Stimulated activated naive CD8-positive, alpha-beta T cell treated with anti-CD3 and anti-CD28 coated beads, Interleukin-15, amount 100 ng/mL, for 72 hours (primary cell): ENCODE measurements around the gene PDGFRB.
A peak's percentile ranks its signal among the peaks of the same experiment; 100 is the strongest.

Source experiments
- ATAC-seq: fragments of 150-1000 bp; cut with Tn5 transposase; 2 replicates; pipeline ENCODE4 v1.10.0; 2021; ENCODE audit warnings: mild to moderate bottlenecking, moderate library complexity
- DNase-seq, 2 donors: peaks; one replicate each; pipeline ENCODE4 v3.0.0; 2021 to 2022
- H3K27ac Mint-ChIP-seq, 2 donors: one replicate each; pipeline ENCODE4 v1.8.0; 2022; ENCODE audit warnings: mild to moderate bottlenecking in 2 of 2, mixed read lengths in 2 of 2, moderate library complexity in 2 of 2
- H3K27me3 Mint-ChIP-seq: one replicate; pipeline ENCODE4 v1.8.0; 2022; ENCODE audit warnings: mixed read lengths
- H3K4me1 Mint-ChIP-seq: one replicate; pipeline ENCODE4 v1.8.0; 2022; ENCODE audit warnings: mild to moderate bottlenecking, mixed read lengths
- H3K4me3 Mint-ChIP-seq, 2 donors: one replicate each; pipeline ENCODE4 v1.8.0; 2022; ENCODE audit warnings: mild to moderate bottlenecking in 2 of 2, mixed read lengths in 2 of 2, moderate library complexity in 1 of 2
- H3K9me3 Mint-ChIP-seq, 2 donors: one replicate each; pipeline ENCODE4 v1.8.0; 2022; ENCODE audit warnings: mixed read lengths in 2 of 2

PDGFRB gene

GRCh38 chr5:150112201-150113046, 43.2 kb downstream of the PDGFRB start:
- Mint-ChIP-seq H3K9me3 (no peaks in the 10 kb centered on the region), H3K27ac (no peak overlapping the region), H3K4me3 (no peak overlapping the region), H3K4me1 (no peaks in the 10 kb centered on the region), H3K27me3 (peaks cover 10% of the 10 kb centered on the region)
- ATAC-seq (no peak), DNase-seq (no peak)

- no peak overlapping the region for H3K4me3 Mint-ChIP-seq
- no peak overlapping the region for H3K27ac Mint-ChIP-seq
- DNase-seq (no peak), ATAC-seq (no peak)
- H3K4me1 Mint-ChIP-seq: peaks cover 6% of the 10 kb centered on the region
- H3K9me3 Mint-ChIP-seq: no peaks in the 10 kb centered on the region
- peaks cover 10% of the 10 kb centered on the region for H3K27me3 Mint-ChIP-seq
Observed at GRCh38 chr5:150111122-150111521, 44.5 kb downstream of the PDGFRB start.

GRCh38 chr5:150109921-150110320, 45.7 kb downstream of the PDGFRB start:
- H3K4me3 Mint-ChIP-seq: no peak overlapping the region
- peak overlapping the region in 1 of 2 donors; percentile 6 for H3K27ac Mint-ChIP-seq
- H3K9me3 Mint-ChIP-seq: no peaks in the 10 kb centered on the region
- ATAC-seq (no peak), DNase-seq (no peak)
- H3K4me1 Mint-ChIP-seq: peaks cover 6% of the 10 kb centered on the region
- peaks cover 10% of the 10 kb centered on the region for H3K27me3 Mint-ChIP-seq

- H3K27me3 Mint-ChIP-seq: peaks cover 10% of the 10 kb centered on the region
- H3K4me1 Mint-ChIP-seq: peaks cover 6% of the 10 kb centered on the region
- no peak overlapping the region for H3K27ac Mint-ChIP-seq
- no peak overlapping the region for H3K4me3 Mint-ChIP-seq
- DNase-seq: no peak
- ATAC-seq: no peak
- no peaks in the 10 kb centered on the region for H3K9me3 Mint-ChIP-seq
Observed at GRCh38 chr5:150108711-150109514, 46.7 kb downstream of the PDGFRB start.

GRCh38 chr5:150107909-150108447, 47.7 kb downstream of the PDGFRB start:
- ATAC-seq (no peak), DNase-seq (no peak)
- H3K9me3 Mint-ChIP-seq: no peaks in the 10 kb centered on the region
- H3K27ac Mint-ChIP-seq: no peak overlapping the region
- no peak overlapping the region for H3K4me3 Mint-ChIP-seq
- H3K4me1 Mint-ChIP-seq: peaks cover 6% of the 10 kb centered on the region
- H3K27me3 Mint-ChIP-seq: peaks cover 10% of the 10 kb centered on the region

- H3K27me3 Mint-ChIP-seq: peaks cover 10% of the 10 kb centered on the region
- peak; percentile 26 for ATAC-seq
- H3K27ac Mint-ChIP-seq: no peak overlapping the region
- no peak for DNase-seq
- peaks cover 6% of the 10 kb centered on the region for H3K4me1 Mint-ChIP-seq
- H3K4me3 Mint-ChIP-seq: no peak overlapping the region
- no peaks in the 10 kb centered on the region for H3K9me3 Mint-ChIP-seq
Observed at GRCh38 chr5:150106674-150107426, 48.8 kb downstream of the PDGFRB start.

GRCh38 chr5:150105928-150106615, 49.6 kb downstream of the PDGFRB start:
- no peaks in the 10 kb centered on the region for H3K9me3 Mint-ChIP-seq
- DNase-seq: no peak
- no peak overlapping the region for H3K27ac Mint-ChIP-seq
- no peak overlapping the region for H3K4me3 Mint-ChIP-seq
- H3K4me1 Mint-ChIP-seq: peaks cover 6% of the 10 kb centered on the region
- peaks cover 10% of the 10 kb centered on the region for H3K27me3 Mint-ChIP-seq
- ATAC-seq: no peak

- Mint-ChIP-seq H3K4me3 (no peak overlapping the region), H3K4me1 (peaks cover 6% of the 10 kb centered on the region), H3K27me3 (peaks cover 10% of the 10 kb centered on the region), H3K9me3 (no peaks in the 10 kb centered on the region), H3K27ac (no peak overlapping the region)
- DNase-seq (no peak), ATAC-seq (no peak)
Observed at GRCh38 chr5:150104550-150104870, 51.1 kb downstream of the PDGFRB start.

- H3K4me1 Mint-ChIP-seq: peaks cover 6% of the 10 kb centered on the region
- DNase-seq: no peak
- no peak for ATAC-seq
- no peaks in the 10 kb centered on the region for H3K9me3 Mint-ChIP-seq
- H3K27ac Mint-ChIP-seq: no peak overlapping the region
- no peak overlapping the region for H3K4me3 Mint-ChIP-seq
- peaks cover 10% of the 10 kb centered on the region for H3K27me3 Mint-ChIP-seq
Observed at GRCh38 chr5:150103678-150104549, 51.7 kb downstream of the PDGFRB start.

GRCh38 chr5:150101023-150101422, 54.6 kb downstream of the PDGFRB start:
- no peaks in the 10 kb centered on the region for H3K9me3 Mint-ChIP-seq
- no peak overlapping the region for H3K27ac Mint-ChIP-seq
- no peaks in the 10 kb centered on the region for H3K4me1 Mint-ChIP-seq
- no peak for DNase-seq
- H3K4me3 Mint-ChIP-seq: no peak overlapping the region
- no peak for ATAC-seq
- no peaks in the 10 kb centered on the region for H3K27me3 Mint-ChIP-seq

GRCh38 chr5:150097152-150097551, 58.5 kb downstream of the PDGFRB start:
- Mint-ChIP-seq H3K4me1 (peaks cover 4% of the 10 kb centered on the region), H3K9me3 (no peaks in the 10 kb centered on the region), H3K4me3 (no peak overlapping the region), H3K27ac (no peak overlapping the region), H3K27me3 (peaks cover 25% of the 10 kb centered on the region)
- no peak for DNase-seq
- no peak for ATAC-seq

- ATAC-seq: peak; percentile 58
- no peak overlapping the region for H3K27ac Mint-ChIP-seq
- no peaks in the 10 kb centered on the region for H3K9me3 Mint-ChIP-seq
- peaks cover 58% of the 10 kb centered on the region for H3K27me3 Mint-ChIP-seq
- no peak for DNase-seq
- no peak overlapping the region for H3K4me3 Mint-ChIP-seq
- H3K4me1 Mint-ChIP-seq: peaks cover 6% of the 10 kb centered on the region
Observed at GRCh38 chr5:150092159-150092787, 63.4 kb downstream of the PDGFRB start.

- Mint-ChIP-seq H3K27me3 (peaks cover 67% of the 10 kb centered on the region), H3K4me3 (no peak within 1 kb of the TSS), H3K4me1 (peaks cover 25% of the 10 kb centered on the region), H3K27ac (no peak within 1 kb of the TSS), H3K9me3 (no peaks in the 10 kb centered on the region)
- ATAC-seq (no peak), DNase-seq (no peak)
Observed at GRCh38 chr5:150085950-150086715, 69.5 kb downstream of the PDGFRB start, which contains the start of gene CSF1R. Gene CSF1R, minus strand, starts transcription at chr5:150086554. Its CDS starts 127 bp downstream, at chr5:150086427.
